ENCODE data around the gene ANAPC2.

Gene ANAPC2

GRCh38 chr9:137159105-137160053 lies 29.0 kb downstream of the ANAPC2 start:
- no peak overlapping the region for H3K4me3 ChIP-seq (ENCODE audit: low read length)
- no peak for DNase-seq (ENCODE audit: low read depth)

GRCh38 chr9:137158625-137159024 lies 29.7 kb downstream of the ANAPC2 start:
- TF ChIP-seq CTCF (IDR thresholded peaks at IDR 0.05; ENCODE audit: insufficient read depth, low read depth, low read length, missing control alignments) = no peak
- DNase-seq (ENCODE audit: low read depth) = no peak
- no peak overlapping the region for H3K4me3 ChIP-seq (ENCODE audit: low read length)

More at GRCh38 chr9:137159105-137160053, 29.0 kb downstream of the ANAPC2 start:
- TF ChIP-seq CTCF (IDR thresholded peaks at IDR 0.05; ENCODE audit: insufficient read depth, low read depth, low read length, missing control alignments) = no peak

DNA sequence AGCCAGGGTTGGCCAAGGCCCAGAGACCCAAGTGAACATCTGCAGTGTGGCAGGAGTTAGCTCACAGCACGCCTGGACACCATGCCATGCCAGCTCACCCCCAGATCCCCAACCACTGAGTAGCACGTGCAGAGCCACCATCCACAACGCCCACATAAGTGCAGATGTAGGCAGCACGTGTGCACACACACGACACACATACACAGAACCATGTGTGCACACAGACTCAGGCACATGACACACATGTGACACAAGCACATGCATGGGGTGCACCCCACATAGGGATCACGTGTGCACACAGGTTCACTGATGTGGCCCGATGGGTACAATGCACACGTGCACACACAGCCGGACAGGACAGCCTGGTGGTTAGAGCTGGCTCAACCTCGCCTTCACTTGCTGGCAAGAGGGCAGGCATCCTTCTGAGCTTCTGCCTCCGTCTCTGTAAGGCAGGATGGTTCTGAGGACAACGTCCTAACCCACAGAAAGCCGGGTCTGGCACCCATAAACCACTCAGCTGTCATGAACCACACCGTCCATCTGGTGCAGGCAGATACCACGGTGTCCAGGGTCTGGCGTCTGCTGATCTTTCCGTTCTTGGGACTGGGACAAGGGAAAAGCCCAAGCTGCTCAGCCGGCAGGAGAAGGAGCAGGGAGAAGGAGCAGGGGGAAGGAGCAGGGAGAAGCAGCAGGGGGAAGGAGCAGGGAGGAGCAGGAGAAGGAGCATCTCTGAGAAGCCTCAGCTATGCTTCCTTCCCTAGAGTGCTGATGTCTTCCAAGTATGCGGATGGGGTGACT lies 30.5 kb downstream of the ANAPC2 start:
- no peak overlapping the region for H3K4me3 ChIP-seq (ENCODE audit: low read length)
- no peak for TF ChIP-seq CTCF (IDR thresholded peaks at IDR 0.05; ENCODE audit: insufficient read depth, low read depth, low read length, missing control alignments)
- DNase-seq (ENCODE audit: low read depth) = no peak

DNA sequence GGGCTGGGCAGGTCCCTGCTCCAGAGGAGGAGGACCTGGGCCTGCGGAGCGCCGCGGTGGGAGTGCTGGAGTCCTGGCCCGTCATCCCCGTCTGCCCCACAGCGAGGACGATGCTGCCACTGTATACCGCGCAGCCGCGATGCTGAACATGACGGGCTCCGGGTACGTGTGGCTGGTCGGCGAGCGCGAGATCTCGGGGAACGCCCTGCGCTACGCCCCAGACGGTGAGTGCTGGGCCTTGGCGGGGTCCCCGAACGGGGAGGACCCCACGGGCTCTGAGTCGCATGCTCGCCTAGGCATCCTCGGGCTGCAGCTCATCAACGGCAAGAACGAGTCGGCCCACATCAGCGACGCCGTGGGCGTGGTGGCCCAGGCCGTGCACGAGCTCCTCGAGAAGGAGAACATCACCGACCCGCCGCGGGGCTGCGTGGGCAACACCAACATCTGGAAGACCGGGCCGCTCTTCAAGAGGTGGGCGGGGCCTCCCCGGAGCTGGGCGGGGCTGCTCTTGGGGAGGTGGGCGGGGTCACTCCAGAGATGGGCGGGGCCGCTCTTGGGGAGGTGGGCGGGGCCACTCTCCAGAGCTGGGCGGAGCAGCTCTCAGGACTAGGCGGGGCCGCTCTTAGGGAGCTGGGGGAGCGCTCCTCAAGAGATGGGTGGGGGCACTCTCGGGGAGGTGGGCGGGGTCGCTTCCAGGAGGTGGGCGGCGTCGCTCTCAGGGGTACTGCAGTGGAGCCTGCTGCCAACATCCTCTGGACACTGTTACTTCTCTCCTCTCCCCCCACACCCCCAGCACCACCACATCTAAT lies 31.6 kb downstream of the ANAPC2 start:
- H3K4me3 ChIP-seq (ENCODE audit: low read length) = peak overlapping the region; percentile 15
- TF ChIP-seq CTCF (IDR thresholded peaks at IDR 0.05; ENCODE audit: insufficient read depth, low read depth, low read length, missing control alignments) = no peak
- peak; percentile 63 for DNase-seq (ENCODE audit: low read depth)

- TF ChIP-seq CTCF (IDR thresholded peaks at IDR 0.05; ENCODE audit: insufficient read depth, low read depth, low read length, missing control alignments) = no peak
- no peak for DNase-seq (ENCODE audit: low read depth)
- no peak overlapping the region for H3K4me3 ChIP-seq (ENCODE audit: low read length)
Measured at GRCh38 chr9:137152844-137153405, 35.4 kb downstream of the ANAPC2 start.
